HG03135 (cell line): ENCODE data around the gene LYRM1.
"Not testable (repeated sequence)": the region's sequence is repeated elsewhere in the genome, so short reads cannot be mapped to it uniquely, and the experiment has no call there.

Experiments used
- ATAC-seq: cut with Tn5 transposase; IDR thresholded peaks from one replicate; pipeline ENCODE4 v1.9.1; 2021; ENCODE audit warnings: mild to moderate bottlenecking, moderate library complexity; ENCODE audit not compliant: unreplicated experiment

The LYRM1 gene

GRCh38 chr16:20900299-20901067 is at the start of gene LYRM1, which contains the start of gene DCUN1D3:
TSS of gene LYRM1 (plus strand) at chr16:20900771. CDS start at chr16:20915556, 14,785 bp downstream.
TSS of gene DCUN1D3 (minus strand) at chr16:20900358. CDS start at chr16:20862538, 37,820 bp downstream.
- peak; percentile 68 for ATAC-seq

- no peak for ATAC-seq
These were observed 49.6 kb upstream of the LYRM1 start for GRCh38 chr16:20850981-20851380.

GRCh38 chr16:20851601-20852000 is 49.0 kb upstream of the LYRM1 start:
- no peak for ATAC-seq

DNA sequence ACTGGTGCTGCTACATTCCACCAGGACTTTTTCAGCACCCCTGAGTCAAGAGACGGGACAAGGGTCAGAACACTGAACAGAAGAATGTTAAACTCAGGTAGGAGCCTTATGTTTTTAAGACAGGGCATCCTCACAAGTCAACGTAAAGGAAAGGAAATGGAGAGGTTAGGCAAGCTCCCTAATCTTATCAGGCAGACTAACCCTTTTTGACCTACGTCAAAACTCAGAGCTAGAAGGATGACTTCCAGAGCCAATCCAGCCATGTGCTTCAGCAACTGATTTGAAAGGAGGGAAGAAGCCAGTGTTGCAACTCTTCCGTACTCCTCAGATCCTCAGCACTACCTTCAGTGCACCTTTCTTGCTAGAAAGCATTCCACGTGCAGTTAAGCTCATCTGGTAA is 47.4 kb upstream of the LYRM1 start:
- ATAC-seq = no peak

- ATAC-seq = no peak
These were observed 46.5 kb upstream of the LYRM1 start for GRCh38 chr16:20853981-20854620.

GRCh38 chr16:20854963-20855362 is 45.6 kb upstream of the LYRM1 start:
- no peak for ATAC-seq

DNA sequence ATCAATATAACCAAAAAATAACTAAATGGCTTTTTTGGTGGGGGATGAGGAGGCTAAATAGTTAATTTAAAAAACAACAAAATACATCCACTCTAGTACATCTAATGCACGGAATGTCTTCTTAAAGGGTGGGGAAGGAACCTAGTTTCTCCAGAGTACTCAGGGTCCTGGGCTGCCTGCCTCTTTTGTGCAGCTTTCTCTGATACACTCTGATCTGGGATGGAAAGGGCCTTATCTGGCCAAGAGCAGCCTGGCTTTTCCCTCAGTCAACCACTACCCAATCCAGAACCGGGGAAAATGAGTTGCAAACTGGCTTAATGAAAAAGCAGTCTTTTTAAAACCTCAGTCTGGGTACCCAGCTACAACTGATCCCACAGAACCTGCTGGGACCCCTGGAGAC is 43.3 kb upstream of the LYRM1 start:
- ATAC-seq = no peak

DNA sequence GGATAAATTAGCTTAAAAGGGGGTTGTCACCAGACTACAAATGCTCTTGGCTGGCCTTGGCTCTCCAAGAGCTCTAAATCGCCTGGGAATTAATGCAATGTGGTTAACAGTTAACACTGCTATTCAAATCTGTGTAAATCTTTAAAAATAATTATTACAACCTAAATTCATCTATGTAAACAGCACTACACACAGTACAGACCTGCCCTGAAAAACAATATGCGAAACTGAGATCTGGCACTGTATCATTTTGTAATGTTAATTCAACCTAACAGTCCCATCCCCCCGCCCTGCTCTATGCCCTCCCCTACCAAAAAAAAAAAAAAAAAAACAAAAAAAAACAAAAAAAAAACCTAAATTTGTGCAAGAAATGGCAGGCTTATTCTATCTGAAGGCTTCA is 41.3 kb upstream of the LYRM1 start:
- no peak for ATAC-seq

DNA sequence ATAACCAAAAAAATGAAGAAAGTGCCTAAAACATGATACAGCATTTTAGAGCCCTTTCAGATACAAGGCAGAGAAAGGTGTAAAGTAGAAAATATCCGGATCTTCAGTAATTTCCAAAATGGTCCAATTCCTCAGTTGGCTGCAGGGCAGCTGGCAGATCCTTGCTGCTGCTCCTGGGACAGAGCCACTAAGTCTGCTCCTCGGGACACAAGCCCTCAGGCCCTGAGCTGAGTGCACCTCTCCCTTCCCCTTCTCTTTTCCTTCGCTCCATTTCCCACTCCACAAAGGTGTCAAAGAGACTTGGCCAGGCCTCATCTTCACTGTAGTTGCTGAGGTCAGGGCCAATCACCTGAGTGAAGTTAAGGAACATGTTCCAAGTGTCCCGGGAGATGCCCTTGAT is 40.9 kb upstream of the LYRM1 start:
- no peak for ATAC-seq

GRCh38 chr16:20860361-20860760 is 40.2 kb upstream of the LYRM1 start:
- no peak for ATAC-seq

DNA sequence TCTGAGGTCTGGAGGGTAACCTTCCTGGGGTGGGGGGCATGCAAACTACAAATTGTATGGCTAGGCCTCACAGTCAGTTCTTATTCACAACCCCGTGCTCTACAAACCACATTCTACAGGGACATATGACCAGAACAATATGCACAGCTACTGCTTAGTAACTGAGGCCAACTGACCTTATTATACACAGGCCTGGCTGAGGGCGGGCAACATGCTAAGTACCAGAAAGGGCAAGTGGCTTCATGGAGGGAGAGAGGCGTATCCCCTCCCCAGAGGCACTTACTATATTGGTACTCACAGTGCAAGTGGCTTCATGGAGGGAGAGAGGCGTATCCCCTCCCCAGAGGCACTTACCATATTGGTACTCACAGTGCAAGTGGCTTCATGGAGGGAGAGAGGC is 39.6 kb upstream of the LYRM1 start:
- ATAC-seq = not testable (repeated sequence)

- ATAC-seq = no peak
These were observed 38.2 kb upstream of the LYRM1 start for GRCh38 chr16:20862162-20862960.

DNA sequence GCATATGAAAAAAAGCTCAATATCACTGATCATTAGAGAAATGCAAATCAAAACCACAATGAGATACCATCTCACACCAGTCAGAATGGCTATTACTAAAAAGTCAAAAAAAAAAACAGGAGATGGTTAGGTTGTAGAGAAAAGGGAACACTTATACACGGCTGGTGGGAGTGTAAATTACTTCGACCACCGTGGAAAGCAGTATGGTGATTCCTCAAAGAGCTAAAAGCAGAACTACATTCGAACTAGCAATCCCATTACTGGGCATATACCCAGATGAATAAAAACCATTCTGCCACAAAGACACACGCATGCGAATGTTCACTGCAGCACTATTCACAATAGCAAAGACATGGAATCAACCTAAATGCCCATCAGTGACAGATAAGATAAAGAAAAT is 36.2 kb upstream of the LYRM1 start:
- not testable (repeated sequence) for ATAC-seq

DNA sequence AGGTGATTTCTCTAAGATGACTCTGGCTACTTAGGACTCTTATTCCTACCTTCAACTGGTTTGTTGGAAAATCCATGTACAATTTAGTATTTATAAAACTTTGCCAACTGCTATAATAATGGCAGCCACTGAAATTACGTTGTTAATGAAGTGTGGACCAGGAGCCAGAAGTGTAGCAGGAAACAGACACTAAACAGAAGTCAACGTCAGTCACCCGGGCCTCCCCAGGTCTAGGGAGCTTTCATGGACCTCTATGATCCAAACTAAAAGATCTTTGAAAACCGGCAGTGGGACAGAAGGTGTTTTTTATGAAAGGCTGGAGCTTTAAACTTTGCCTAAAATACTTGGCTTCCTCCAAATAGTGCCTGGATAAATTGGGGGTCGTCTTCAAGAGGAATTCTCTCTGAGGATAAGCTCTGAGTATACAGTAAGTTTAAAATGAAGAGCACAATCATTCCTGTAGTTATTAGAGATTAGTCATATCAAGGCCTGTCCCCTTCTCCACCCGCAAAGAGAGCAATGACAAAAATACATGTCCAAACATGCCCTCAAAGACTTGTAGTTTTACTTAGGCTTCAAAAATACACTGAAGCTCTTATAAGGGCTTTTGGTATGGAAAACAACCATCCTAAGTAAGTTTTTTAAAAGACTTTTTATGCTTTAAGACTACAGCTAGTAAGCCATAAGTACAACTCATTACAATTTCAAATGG is 35.0 kb upstream of the LYRM1 start:
- ATAC-seq = no peak

DNA sequence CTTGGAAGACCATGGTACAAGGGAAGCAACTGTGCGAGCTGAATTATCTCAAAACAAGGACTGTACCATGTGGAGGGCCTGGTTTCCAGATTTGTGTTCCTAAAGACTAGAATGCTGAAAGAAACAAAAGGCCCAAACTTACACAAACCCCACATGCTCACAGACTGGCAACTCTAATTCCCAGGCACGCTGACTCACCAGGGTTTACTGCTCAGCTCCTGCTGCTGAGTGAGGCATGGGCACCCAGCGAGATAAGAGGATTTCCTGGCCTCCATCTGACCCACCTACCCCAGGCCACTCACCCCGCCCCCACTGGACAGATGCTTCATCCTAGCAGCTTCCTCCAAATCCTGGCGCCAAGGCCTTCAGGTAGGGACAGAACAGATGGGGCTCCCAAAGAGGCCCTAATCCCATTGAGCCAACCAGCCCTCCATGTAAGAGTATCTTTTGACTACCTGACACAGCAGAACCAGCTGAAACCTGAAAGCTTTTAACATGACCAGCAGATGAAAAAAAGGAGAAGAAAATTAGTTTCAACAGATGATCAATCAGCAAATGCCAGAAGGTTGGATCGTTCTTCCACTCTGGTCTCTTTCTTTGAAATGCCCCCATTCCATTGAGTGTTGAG is 34.3 kb upstream of the LYRM1 start:
- no peak for ATAC-seq

DNA sequence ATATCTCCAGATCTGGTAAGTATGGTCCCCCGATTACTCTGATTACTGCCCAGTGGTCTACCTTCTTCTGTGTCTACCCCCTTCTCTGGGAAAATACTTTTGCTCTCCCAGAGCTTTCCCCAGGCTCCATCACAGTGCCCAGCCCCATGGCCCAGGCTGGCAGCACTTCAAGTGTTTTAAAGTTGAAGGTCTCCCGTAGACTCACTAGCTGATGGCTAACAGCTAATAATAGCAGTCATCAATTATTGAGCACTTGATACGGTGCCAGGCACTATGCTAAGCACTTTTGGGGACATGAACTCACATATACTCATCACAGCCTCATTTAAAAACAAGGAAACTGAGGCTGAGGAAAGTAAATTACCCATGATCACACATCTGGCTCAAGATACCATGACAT is 33.8 kb upstream of the LYRM1 start:
- ATAC-seq = no peak

DNA sequence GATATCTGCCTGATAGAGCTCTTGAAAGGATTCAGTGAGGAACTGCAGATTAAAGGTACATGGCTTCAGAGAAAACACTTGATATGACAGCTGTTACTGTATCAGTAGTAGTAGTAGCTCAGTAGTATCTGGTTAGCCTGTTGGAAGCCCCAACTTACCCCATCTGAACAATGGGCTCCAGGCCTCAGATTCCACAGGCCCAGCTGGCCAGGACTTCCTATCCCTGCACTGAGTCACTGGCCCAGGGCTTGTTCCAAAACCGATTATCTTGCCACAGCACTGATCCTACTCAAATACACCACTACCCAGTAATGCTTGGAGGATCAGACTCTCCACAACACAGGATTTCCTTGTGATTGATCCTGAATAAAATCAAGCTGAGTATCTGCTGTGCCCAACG is 33.0 kb upstream of the LYRM1 start:
- ATAC-seq = no peak

DNA sequence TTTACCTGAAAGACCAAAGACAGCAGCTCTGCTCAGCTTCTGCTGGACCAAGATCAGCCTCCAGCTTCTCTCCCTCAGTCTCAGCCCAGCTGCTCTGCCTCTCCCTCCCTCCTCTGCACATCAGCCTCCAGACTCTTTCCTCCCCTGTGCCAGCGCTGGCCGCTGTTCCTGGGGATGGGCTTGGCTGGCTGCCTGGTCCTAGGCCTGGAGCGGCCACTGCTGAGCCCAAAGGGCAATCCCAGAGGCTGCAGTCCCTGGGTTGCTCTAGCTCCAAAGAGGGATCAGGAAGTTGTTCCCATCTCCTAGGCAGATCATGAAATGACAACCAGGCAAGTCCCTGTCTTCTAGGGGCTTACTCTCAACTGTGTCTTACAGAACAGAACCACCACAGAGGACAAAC is 31.7 kb upstream of the LYRM1 start:
- ATAC-seq = no peak

- no peak for ATAC-seq
These were observed 30.3 kb upstream of the LYRM1 start for GRCh38 chr16:20870122-20870820.

DNA sequence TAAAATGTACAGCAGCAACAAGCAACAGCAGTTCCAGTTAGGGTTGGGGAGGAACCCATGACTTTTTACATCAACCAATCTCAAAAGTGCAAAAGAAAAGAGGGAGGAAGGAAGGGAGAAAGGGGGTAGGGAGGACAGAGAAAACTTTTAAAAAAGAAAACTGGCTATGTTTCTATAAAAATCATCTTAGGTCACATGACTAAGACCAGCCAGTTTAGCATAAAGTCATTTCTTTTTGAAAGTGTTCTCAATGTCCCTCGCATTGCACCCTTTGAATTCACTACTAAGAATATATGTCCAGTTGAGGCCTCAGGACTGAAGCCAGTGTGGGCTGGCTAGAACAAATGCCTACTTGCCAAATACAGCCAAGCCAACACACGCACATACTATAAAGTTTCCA is 29.3 kb upstream of the LYRM1 start:
- no peak for ATAC-seq
